Neutrophil (primary cell): Measurements from ENCODE around the gene UBE2Q1.
"Not testable (repeated sequence)": the region's sequence is repeated elsewhere in the genome, so short reads cannot be mapped to it uniquely, and the experiment has no call there.

ENCODE experiments used
- H3K27ac ChIP-seq: fragments of 200-600 bp; sonication (generic); 2 replicates; pipeline ENCODE4 v1.5.1; 2016; ENCODE audit warnings: mild to moderate bottlenecking, moderate library complexity
- H3K27me3 ChIP-seq: fragments of 200-600 bp; sonication (generic); 2 replicates; pipeline ENCODE4 v1.6.0; 2016; ENCODE audit warnings: mild to moderate bottlenecking
- H3K36me3 ChIP-seq: fragments of 200-600 bp; sonication (generic); 2 replicates; pipeline ENCODE4 v1.5.1; 2017
- H3K4me1 ChIP-seq, 2 experiments: fragments of 200-600 bp in 1 of 2; sonication (generic) in 1 of 2; 1 replicate in 1 of 2; 2 replicates in 1 of 2; pipeline versions ENCODE4 v1.5.1 to v1.6.1; 2013 to 2016; ENCODE audit warnings: low read depth in 1 of 2, low read length in 1 of 2, mild to moderate bottlenecking in 1 of 2, moderate library complexity in 1 of 2; ENCODE audit not compliant: control insufficient read depth in 1 of 2, insufficient read depth in 1 of 2
- H3K4me3 ChIP-seq, 2 experiments: fragments of 200-600 bp in 1 of 2; sonication (generic) in 1 of 2; 1 replicate in 1 of 2; 2 replicates in 1 of 2; pipeline ENCODE4 v1.5.1; 2013 to 2016; ENCODE audit warnings: low read depth in 1 of 2, low read length in 1 of 2, mild to moderate bottlenecking in 1 of 2, moderate library complexity in 1 of 2
- H3K9me3 ChIP-seq: fragments of 200-600 bp; sonication (generic); 2 replicates; pipeline ENCODE4 v1.5.1; 2016
- CTCF ChIP-seq: fragments of 200-600 bp; sonication (generic); IDR thresholded peaks from 2 replicates; pipeline ENCODE4 v1.5.1; 2016; ENCODE audit warnings: antibody characterized with exemption

UBE2Q1 gene

GRCh38 chr1:154541231-154541630 is 17.2 kb downstream of the UBE2Q1 start:
- Histone ChIP-seq H3K4me3 (no peak overlapping the region), H3K4me1 (no peaks in the 10 kb centered on the region), H3K9me3 (no peaks in the 10 kb centered on the region), H3K27ac (no peak overlapping the region), H3K36me3 (no peaks in the 10 kb centered on the region), H3K27me3 (peaks cover 8% of the 10 kb centered on the region)
- no peak for TF ChIP-seq CTCF

GRCh38 chr1:154539486-154540483 is 18.7 kb downstream of the UBE2Q1 start:
- no peaks in the 10 kb centered on the region for H3K9me3 ChIP-seq
- no peak for TF ChIP-seq CTCF
- H3K27me3 ChIP-seq: peaks cover 8% of the 10 kb centered on the region

GRCh38 chr1:154536570-154536969 is 21.9 kb downstream of the UBE2Q1 start:
- Histone ChIP-seq H3K36me3 (no peaks in the 10 kb centered on the region), H3K27ac (no peak overlapping the region), H3K27me3 (peaks cover 7% of the 10 kb centered on the region), H3K4me1 (no peaks in the 10 kb centered on the region), H3K4me3 (no peak overlapping the region), H3K9me3 (no peaks in the 10 kb centered on the region)
- no peak for TF ChIP-seq CTCF

More at GRCh38 chr1:154539486-154540483, 18.7 kb downstream of the UBE2Q1 start:
- Histone ChIP-seq H3K36me3 (no peaks in the 10 kb centered on the region), H3K4me3 (no peak overlapping the region), H3K4me1 (no peaks in the 10 kb centered on the region), H3K27ac (no peak overlapping the region)

- Histone ChIP-seq H3K9me3 (no peaks in the 10 kb centered on the region), H3K27me3 (no peaks in the 10 kb centered on the region), H3K4me3 (no peak overlapping the region), H3K27ac (no peak overlapping the region), H3K36me3 (no peaks in the 10 kb centered on the region), H3K4me1 (no peaks in the 10 kb centered on the region)
- TF ChIP-seq CTCF: no peak
These were observed 24.3 kb downstream of the UBE2Q1 start for GRCh38 chr1:154533952-154534844.

GRCh38 chr1:154531950-154532349 is 26.5 kb downstream of the UBE2Q1 start:
- not testable (repeated sequence) for H3K4me3 ChIP-seq, H3K4me1 ChIP-seq, H3K27me3 ChIP-seq, H3K27ac ChIP-seq, H3K9me3 ChIP-seq, H3K36me3 ChIP-seq
